ENCODE measurements around the gene GNPTG. TPM values are rescaled to one million over a fixed set of nuclear protein-coding genes. Genes with fewer than 3 reads are reported as not detected.

GNPTG gene
- total and polyA plus RNA-seq, 2 of the 8 experiments (the other 6 are each of a cell fraction or from before 2014, with no cell fraction given), result 26.2 to 51.2 TPM

GRCh38 chr16:1345651-1346421 is 5.9 kb upstream of the GNPTG start (continued):
- TF ChIP-seq BACH1 (IDR thresholded peaks at IDR 0.05; ENCODE audit: low read length) (no peak), YY1 (IDR thresholded peaks at IDR 0.05; ENCODE audit: low read depth, low read length) (no peak), JUND (IDR thresholded peaks at IDR 0.05; ENCODE audit: low read length) (no peak)
